ENCODE data around the gene MVK.

Gene MVK

DNA sequence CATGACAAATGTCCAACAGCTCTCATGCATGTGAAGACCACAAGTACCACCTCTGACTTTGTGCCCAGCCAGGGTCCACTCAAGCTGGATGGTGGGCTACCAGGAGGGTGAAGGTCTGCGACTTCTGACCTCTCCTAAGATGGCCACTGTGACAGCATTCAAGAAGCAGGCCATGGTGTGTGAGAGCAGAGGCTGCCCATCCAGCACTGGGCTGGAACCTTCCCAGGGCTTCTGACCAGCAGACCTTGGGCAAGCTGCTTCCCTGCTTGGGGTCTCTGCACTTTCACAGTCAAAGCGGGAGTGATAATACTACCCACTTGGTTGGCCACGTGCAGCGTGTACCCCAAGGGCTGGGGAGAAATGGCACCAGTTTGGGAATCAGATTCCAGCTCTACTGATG, 10.7 kb upstream of the MVK start:
- DNase-seq (ENCODE audit: low read depth): no peak
- no peak overlapping the region for H3K4me3 ChIP-seq (ENCODE audit: low read depth, low read length)
- TF ChIP-seq, protein P1, sequence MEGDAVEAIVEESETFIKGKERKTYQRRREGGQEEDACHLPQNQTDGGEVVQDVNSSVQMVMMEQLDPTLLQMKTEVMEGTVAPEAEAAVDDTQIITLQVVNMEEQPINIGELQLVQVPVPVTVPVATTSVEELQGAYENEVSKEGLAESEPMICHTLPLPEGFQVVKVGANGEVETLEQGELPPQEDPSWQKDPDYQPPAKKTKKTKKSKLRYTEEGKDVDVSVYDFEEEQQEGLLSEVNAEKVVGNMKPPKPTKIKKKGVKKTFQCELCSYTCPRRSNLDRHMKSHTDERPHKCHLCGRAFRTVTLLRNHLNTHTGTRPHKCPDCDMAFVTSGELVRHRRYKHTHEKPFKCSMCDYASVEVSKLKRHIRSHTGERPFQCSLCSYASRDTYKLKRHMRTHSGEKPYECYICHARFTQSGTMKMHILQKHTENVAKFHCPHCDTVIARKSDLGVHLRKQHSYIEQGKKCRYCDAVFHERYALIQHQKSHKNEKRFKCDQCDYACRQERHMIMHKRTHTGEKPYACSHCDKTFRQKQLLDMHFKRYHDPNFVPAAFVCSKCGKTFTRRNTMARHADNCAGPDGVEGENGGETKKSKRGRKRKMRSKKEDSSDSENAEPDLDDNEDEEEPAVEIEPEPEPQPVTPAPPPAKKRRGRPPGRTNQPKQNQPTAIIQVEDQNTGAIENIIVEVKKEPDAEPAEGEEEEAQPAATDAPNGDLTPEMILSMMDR (IDR thresholded peaks at IDR 0.05; ENCODE audit: insufficient read depth, low read depth, low read length, missing control alignments): no peak

DNA sequence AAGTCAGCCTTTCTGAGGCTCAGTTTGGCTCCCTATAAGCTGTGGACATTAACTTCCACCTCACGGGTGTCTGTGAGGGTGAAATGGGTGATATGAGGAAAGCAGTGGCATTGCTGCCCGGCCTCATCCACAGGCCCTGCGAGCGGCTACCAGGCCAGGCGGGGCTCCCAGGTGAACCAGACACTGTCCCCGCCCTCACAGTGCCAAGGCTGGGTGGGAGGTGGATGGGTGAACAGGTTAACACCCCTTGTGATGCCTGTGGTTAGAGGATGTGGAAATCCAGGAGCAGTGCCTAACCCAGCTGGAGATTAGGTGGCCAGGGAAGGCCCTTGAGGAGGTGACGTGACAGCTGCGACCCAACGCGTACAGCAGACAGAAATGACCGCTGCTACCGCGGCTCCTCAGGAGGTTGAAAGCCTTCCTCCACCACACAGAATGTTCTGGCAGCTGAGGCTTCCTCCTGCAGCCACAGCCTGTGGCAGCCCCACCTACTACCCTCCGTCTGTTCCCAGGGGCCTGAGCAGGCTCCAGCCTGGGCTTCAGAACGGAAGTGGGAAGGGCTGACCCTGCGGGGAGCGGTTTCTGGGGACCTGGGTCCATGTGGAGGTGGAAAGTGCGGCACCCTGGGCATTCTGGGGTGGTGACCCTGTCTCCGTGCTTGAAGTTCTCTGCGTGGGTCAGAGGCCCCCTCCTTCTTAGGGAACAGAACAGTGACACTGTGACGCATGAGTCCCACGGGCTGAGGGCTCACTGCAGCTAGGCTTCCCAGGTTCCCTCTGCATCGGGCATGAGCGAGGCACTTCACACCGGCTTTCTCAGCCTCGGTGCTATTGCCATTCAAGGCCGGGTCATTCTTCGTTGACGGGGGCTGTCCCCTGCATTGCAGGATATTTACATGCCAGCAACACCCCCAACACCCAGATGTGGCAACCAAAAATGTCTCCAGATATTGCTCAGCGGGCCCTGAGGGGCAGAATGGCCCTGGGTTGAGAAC, 10.0 kb upstream of the MVK start:
- no peak for DNase-seq (ENCODE audit: low read depth)
- no peak overlapping the region for H3K4me3 ChIP-seq (ENCODE audit: low read depth, low read length)
- TF ChIP-seq, protein P1 (IDR thresholded peaks at IDR 0.05; ENCODE audit: insufficient read depth, low read depth, low read length, missing control alignments): no peak

DNA sequence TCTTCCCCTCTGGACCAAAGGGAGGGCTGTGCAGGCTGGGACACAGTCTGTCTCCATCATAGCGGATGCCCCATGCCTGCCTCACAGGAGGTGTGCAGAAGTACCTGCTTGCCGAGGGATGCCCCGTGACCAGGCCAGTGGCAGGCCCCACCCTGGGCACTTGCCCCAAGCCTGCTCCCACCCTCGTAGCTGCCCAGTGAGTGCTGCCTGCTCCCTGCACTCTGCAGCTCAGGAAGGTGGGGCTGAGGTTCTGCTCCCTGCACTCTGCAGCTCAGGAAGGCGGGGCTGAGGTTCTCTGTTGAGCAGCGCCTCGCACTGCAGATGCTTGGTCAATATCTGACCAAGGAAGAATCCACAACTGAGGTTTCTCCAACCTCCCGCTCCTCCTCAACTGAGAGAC, 7.2 kb upstream of the MVK start:
- H3K4me3 ChIP-seq (ENCODE audit: low read depth, low read length): no peak overlapping the region
- DNase-seq (ENCODE audit: low read depth): no peak
- TF ChIP-seq, protein P1 (IDR thresholded peaks at IDR 0.05; ENCODE audit: insufficient read depth, low read depth, low read length, missing control alignments): no peak

DNA sequence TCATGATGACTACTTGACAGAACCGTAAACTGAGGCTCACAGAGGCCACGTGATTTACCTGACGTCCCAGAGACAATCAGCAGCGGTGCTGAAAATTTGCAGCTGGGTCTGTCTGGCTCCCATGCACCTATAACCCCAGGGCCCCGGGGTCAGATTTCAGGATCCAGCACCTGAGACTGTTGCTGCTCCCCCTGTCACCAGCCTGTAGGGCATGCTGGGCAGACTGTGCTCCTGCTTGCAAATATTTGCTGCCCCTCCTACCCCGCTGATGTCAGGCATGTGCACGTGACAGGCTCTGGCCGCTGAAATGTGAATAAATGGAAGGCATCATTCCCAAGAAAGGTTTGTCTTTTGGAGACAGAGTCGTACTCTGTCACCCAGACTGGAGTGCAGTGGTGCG, 6.3 kb upstream of the MVK start:
- TF ChIP-seq, protein P1 (IDR thresholded peaks at IDR 0.05; ENCODE audit: insufficient read depth, low read depth, low read length, missing control alignments): no peak
- DNase-seq (ENCODE audit: low read depth): no peak
- no peak overlapping the region for H3K4me3 ChIP-seq (ENCODE audit: low read depth, low read length)

DNA sequence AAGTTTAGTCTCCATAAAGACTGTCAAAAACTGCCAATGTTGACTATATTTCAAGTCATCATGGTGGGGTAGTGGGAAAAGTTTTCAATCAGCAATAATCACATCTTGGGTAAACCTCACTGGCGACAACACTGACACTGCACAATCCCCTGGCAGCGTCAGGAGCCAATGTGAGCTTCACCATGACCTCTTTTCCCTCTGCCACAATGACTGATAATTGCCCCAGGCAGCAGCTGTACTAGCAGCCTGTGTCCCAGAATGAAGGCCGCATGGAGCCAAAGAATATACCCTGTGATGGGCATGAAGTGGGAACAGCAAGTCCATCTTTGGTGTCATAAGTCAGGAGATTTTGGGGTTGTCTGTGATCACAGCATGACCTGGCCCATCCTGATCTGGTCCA, 5.6 kb upstream of the MVK start:
- TF ChIP-seq, protein P1 (IDR thresholded peaks at IDR 0.05; ENCODE audit: insufficient read depth, low read depth, low read length, missing control alignments): no peak
- no peak for DNase-seq (ENCODE audit: low read depth)
- H3K4me3 ChIP-seq (ENCODE audit: low read depth, low read length): no peak overlapping the region

DNA sequence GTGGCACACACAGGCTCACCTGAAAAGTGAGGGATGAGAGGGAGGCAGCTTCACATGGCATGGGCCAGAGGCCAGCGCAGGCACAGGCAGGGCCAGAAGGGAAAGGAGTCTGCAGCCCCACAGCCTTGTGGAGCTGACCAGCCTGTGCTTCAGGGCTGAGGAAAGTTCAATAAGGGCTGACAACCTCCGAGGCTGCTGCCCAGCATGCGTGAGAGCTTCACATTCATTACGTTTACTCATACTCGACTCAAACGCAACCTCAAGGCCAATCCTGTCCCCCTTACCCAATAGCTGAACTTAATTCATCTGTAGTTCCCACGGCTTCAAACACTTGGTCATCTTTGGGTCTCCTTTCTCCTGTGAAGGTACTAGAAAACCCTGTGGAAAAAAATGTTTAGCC, 5.1 kb upstream of the MVK start:
- DNase-seq (ENCODE audit: low read depth): no peak
- TF ChIP-seq, protein P1 (IDR thresholded peaks at IDR 0.05; ENCODE audit: insufficient read depth, low read depth, low read length, missing control alignments): no peak
- no peak overlapping the region for H3K4me3 ChIP-seq (ENCODE audit: low read depth, low read length)

Measured in GM12865 (cell line).